ENCODE data around the gene TAPBP. TPM values are rescaled to one million over a fixed set of nuclear protein-coding genes. Genes with fewer than 3 reads are reported as not detected.

The TAPBP gene
- total and polyA plus RNA-seq, 9 donors, result 16.0 to 28.4 (median 21.1) TPM

DNA sequence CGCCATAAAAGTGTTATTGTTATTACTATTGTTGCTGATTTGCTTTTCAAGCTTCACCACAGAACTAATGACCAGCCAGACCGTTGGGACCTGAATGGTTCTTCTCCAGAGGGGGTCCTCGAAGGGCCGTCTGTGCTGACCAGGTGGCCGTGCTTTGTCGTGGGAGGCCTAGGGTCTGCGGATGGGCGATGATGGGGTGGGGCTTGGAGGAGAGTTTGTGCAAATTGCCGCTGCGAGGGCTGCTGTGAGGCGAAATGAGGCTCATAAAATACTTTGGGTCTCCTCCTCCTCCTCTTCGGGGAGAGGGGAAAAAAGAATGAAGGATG lies 9.7 kb upstream of the TAPBP start:
- DNase-seq, result no peak
- Histone ChIP-seq H3K27me3 (ENCODE audit: control insufficient read depth, insufficient read depth, low read length) (no peaks in the 10 kb centered on the region), H3K36me3 (ENCODE audit: control insufficient read depth, insufficient read depth, low read length) (peaks cover 30% of the 10 kb centered on the region), H3K9me3 (replicated peaks; ENCODE audit: control insufficient read depth, low read depth, low read length) (no peaks in the 10 kb centered on the region), H3K4me1 (ENCODE audit: control insufficient read depth, insufficient read depth, low read length) (peaks cover 33% of the 10 kb centered on the region), H3K4me3 (ENCODE audit: low read length) (peak overlapping the region; percentile 87), H3K27ac (ENCODE audit: low read length) (peak overlapping the region; percentile 96)
- whole genome bisulfite sequencing (ENCODE audit: insufficient coverage), result 0% methylated on average over 5 of the region's 12 CpGs

DNA sequence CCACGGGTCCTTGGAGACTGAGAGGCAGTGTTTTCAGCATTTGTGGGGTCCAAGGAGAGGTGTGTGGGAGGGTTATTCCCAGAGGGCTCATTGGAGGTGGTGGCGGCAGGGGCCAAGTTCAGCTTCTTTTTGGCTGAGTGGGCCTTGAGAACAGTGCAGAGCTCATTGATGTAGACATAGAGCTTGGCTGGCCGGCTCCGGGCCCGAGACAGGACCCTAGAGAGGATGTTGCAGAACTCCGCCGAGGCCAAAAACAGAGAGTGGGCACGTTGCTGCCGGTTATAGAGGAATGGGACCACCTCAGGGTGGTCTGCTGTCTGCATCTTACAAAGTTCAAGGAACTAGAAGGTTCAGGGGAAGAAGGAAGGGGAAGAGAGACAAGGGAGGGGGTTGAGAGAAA lies 7.3 kb upstream of the TAPBP start:
- no peaks in the 10 kb centered on the region for H3K9me3 ChIP-seq (replicated peaks; ENCODE audit: control insufficient read depth, low read depth, low read length)
- peaks cover 35% of the 10 kb centered on the region for H3K36me3 ChIP-seq (ENCODE audit: control insufficient read depth, insufficient read depth, low read length)
- peak overlapping the region; percentile 87 for H3K4me3 ChIP-seq (ENCODE audit: low read length)
- H3K27ac ChIP-seq (ENCODE audit: low read length), result no peak overlapping the region
- peak; percentile 22 for DNase-seq
- 58% methylated on average over 9 of the region's 9 CpGs for WGBS (ENCODE audit: insufficient coverage)
- peaks cover 48% of the 10 kb centered on the region for H3K4me1 ChIP-seq (ENCODE audit: control insufficient read depth, insufficient read depth, low read length)
- H3K27me3 ChIP-seq (ENCODE audit: control insufficient read depth, insufficient read depth, low read length), result no peaks in the 10 kb centered on the region

DNA sequence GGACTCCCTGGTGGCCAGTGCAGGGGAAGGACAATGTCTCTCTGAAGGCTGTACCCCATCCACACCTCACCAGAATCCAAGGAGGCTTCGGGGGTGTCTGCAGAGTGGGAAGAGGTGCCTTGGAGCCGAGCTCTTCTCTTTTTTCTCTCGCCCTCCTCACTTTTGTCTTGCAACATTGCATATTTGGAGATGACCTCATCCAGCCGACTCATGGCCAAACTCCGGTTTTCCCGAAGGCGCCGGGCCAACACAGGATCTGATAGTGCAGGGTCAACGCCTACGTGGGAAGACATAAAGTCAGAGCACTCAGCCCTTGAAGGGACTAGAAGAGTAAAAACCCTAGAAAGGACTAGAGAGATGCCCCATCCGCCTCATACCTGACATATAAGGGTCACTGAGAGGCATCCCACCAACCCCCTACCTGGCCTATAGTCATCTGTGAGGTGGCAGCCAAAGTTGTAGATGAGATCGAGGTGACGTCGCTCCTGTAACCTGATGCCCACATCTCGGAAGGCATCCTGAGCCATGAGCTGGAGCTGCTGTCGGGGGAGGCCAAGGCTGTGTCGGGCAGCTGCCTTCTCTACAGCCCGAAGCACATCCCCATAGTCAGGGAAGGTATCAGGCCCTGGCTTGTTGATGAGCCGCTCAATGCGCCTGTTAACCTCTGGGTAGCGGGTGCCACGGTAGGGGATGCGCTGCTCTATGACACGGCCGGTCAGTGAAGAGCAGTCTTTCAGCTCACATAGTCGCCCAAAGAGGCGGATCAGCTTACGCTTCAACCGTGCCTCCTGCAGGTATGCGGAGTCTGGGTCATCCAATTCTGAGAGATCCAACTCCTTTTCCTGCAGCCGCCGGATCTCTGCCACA lies 6.7 kb upstream of the TAPBP start:
- Histone ChIP-seq H3K27me3 (ENCODE audit: control insufficient read depth, insufficient read depth, low read length) (no peaks in the 10 kb centered on the region), H3K4me3 (ENCODE audit: low read length) (no peak overlapping the region), H3K27ac (ENCODE audit: low read length) (no peak overlapping the region), H3K9me3 (replicated peaks; ENCODE audit: control insufficient read depth, low read depth, low read length) (no peaks in the 10 kb centered on the region), H3K36me3 (ENCODE audit: control insufficient read depth, insufficient read depth, low read length) (peaks cover 37% of the 10 kb centered on the region), H3K4me1 (ENCODE audit: control insufficient read depth, insufficient read depth, low read length) (peaks cover 50% of the 10 kb centered on the region)
- DNase-seq, result peak; percentile 18
- WGBS (ENCODE audit: insufficient coverage), result 82% methylated on average over 27 of the region's 32 CpGs

DNA sequence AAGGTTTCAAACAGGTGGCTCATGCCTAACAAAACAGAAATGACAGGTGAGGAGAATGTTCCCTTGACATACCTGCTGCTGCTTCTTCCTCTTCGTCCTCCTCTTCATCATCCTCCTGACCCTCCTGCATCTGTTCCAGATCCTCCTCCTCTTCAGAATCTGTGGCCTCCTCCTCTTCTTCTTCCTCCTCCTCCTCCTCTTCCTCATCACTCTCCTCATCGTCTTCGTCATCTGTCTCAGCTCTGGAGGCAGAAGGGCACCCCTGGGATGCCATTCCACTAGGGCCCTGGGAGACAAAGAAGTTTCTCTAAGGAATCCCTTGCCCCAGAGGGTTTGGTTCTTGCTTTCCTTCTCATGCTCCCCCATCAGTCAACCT lies 6.0 kb upstream of the TAPBP start:
- 86% methylated on average over 1 of the region's 3 CpGs for WGBS (ENCODE audit: insufficient coverage)
- no peaks in the 10 kb centered on the region for H3K27me3 ChIP-seq (ENCODE audit: control insufficient read depth, insufficient read depth, low read length)
- H3K4me1 ChIP-seq (ENCODE audit: control insufficient read depth, insufficient read depth, low read length), result peaks cover 54% of the 10 kb centered on the region
- no peaks in the 10 kb centered on the region for H3K9me3 ChIP-seq (replicated peaks; ENCODE audit: control insufficient read depth, low read depth, low read length)
- DNase-seq, result no peak
- no peak overlapping the region for H3K4me3 ChIP-seq (ENCODE audit: low read length)
- no peak overlapping the region for H3K27ac ChIP-seq (ENCODE audit: low read length)
- peaks cover 37% of the 10 kb centered on the region for H3K36me3 ChIP-seq (ENCODE audit: control insufficient read depth, insufficient read depth, low read length)

DNA sequence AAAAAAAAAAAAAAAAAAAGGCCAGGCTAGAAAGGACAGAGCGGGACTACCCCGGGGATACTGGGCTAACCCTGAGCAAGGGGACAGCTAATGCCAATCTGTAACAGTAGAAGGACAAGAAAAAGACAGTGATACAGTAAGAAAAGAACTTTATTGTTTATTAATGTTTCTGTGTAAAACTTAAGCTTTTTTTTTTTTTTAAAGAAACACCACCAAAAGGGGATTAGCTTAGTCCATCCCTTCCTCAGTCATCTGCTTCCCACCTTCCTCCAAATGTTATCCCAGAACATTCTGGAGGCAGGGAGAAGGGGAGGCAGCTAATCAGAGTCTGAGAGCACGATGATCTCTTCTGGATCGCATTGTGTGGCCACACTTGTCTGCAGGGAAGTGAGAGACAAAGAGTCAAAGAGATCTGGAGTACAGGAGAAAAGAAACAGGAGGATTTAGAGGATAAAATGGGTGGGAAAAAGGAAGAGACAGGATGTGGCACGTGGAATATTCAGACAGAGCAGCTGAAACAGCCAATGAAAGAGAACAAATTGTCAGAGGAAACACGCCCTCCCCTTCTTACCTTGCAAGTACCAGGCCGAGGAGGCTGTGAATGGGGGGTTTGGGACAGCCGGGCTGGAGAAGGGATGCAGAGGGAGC lies 4.7 kb upstream of the TAPBP start:
- Histone ChIP-seq H3K27me3 (ENCODE audit: control insufficient read depth, insufficient read depth, low read length) (no peaks in the 10 kb centered on the region), H3K4me1 (ENCODE audit: control insufficient read depth, insufficient read depth, low read length) (peaks cover 55% of the 10 kb centered on the region), H3K27ac (ENCODE audit: low read length) (peak overlapping the region; percentile 93), H3K36me3 (ENCODE audit: control insufficient read depth, insufficient read depth, low read length) (peaks cover 37% of the 10 kb centered on the region), H3K4me3 (ENCODE audit: low read length) (peak overlapping the region; percentile 58), H3K9me3 (replicated peaks; ENCODE audit: control insufficient read depth, low read depth, low read length) (no peaks in the 10 kb centered on the region)
- WGBS (ENCODE audit: insufficient coverage), result 75% methylated on average over 3 of the region's 8 CpGs
- DNase-seq, result peak; percentile 17

DNA sequence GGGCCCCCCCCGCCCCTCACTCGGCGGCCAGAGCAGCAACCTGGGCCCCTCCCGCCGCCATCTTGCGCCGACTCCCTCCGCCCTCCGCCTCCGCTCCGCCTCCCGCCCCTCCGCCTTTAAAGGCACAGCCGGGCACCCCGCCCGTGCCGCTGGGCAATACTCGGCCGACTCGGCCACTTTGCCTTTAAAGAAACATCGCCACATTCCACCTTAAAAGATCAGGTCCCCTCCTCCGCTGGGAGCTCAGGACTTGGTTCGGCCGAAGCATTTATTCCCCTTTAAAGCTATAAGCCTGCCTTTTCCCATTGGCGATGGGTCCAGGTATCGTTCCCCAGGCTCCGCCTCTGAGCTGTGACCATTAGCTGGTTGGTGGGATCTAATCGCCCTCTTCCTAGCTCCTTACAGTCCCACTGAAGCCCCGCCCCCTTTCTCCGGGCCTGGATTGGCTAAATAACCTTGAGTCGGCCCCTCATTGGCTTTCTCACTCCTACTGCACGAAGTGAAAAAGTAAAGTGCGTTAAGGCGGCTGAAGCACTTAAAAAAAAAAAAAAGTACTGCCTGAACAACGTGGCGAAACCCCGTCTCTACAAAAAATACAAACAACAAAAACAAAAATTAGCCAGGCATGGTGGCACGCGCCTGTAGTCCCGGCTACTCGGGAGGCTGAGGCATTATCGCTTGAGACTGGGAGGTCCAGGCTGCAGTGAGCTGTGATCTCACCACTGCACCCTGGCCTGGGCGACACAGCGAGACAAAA lies 4.0 kb upstream of the TAPBP start, which contains the start of gene ZBTB22:
Gene ZBTB22 (minus strand): TSS at position 76 of the 757 bp plus-strand sequence. CDS start 828 bp downstream, outside the sequence.
- Histone ChIP-seq H3K27ac (ENCODE audit: low read length) (peak within 1 kb of the TSS; percentile 93), H3K9me3 (replicated peaks; ENCODE audit: control insufficient read depth, low read depth, low read length) (no peaks in the 10 kb centered on the region), H3K4me1 (ENCODE audit: control insufficient read depth, insufficient read depth, low read length) (peaks cover 58% of the 10 kb centered on the region), H3K36me3 (ENCODE audit: control insufficient read depth, insufficient read depth, low read length) (peaks cover 37% of the 10 kb centered on the region), H3K4me3 (ENCODE audit: low read length) (peak within 1 kb of the TSS; percentile 58), H3K27me3 (ENCODE audit: control insufficient read depth, insufficient read depth, low read length) (no peaks in the 10 kb centered on the region)
- DNase-seq, result peak; percentile 100
- 2% methylated on average over 29 of the region's 44 CpGs for WGBS (ENCODE audit: insufficient coverage)

DNA sequence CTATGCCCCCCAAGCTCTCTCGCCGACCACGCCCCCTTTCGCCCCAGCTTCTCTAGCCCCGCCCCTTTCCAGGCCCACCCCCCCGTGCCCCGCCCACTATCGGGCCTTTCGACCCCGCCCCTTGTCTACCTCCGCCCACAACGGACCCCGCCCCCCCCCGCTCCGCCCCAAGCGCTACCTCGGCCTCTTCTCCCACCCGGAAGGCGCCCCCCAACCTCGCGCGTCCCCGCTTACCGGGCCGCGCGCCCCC lies 3.5 kb upstream of the TAPBP start:
- H3K27ac ChIP-seq (ENCODE audit: low read length), result peak overlapping the region; percentile 93
- H3K4me3 ChIP-seq (ENCODE audit: low read length), result peak overlapping the region; percentile 58
- H3K9me3 ChIP-seq (replicated peaks; ENCODE audit: control insufficient read depth, low read depth, low read length), result no peaks in the 10 kb centered on the region
- peaks cover 37% of the 10 kb centered on the region for H3K36me3 ChIP-seq (ENCODE audit: control insufficient read depth, insufficient read depth, low read length)
- H3K27me3 ChIP-seq (ENCODE audit: control insufficient read depth, insufficient read depth, low read length), result no peaks in the 10 kb centered on the region
- peaks cover 63% of the 10 kb centered on the region for H3K4me1 ChIP-seq (ENCODE audit: control insufficient read depth, insufficient read depth, low read length)
- WGBS (ENCODE audit: insufficient coverage), result 0% methylated on average over 10 of the region's 27 CpGs
- DNase-seq, result no peak

DNA sequence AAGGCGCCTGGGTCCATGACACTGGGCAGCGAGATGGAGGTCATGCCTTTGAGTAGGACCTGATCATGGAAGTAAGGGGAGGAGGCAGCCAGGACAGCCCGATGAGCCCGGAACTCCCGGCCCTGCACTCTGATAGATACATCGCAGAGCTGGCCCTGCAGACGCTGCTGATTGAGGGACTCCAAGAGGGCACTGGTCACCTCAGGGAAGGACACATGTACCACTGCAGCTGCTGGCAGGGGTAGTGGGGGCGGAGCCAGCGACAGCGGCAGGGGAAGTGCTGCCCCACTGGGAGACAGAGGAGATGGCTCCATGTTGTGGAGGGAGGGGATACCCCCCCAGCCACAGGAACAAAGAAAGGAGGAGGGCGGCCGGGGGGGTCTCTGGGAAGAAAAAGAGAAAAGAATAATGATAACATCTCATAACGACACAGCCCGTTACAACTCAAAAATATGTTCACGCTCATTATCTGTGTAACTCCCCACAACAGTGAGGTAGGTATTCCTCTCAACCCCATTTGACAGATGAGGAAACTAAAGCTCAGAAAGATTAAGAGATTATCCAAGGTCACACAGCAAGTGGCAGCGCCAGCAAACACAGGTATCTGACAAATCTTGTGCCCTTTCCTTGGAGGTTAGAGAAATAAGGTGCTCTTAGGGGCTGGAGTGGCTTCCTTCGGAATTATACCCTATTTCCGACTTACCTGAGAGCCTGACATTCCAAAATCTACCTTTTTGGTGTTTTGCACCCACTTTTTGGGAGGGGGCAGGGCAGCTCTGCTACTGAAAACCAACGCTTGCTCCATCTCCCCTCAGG lies 2.9 kb upstream of the TAPBP start:
- H3K27me3 ChIP-seq (ENCODE audit: control insufficient read depth, insufficient read depth, low read length), result no peaks in the 10 kb centered on the region
- DNase-seq, result peak; percentile 37
- 66% methylated on average over 10 of the region's 19 CpGs for WGBS (ENCODE audit: insufficient coverage)
- H3K27ac ChIP-seq (ENCODE audit: low read length), result peak overlapping the region; percentile 93
- peaks cover 63% of the 10 kb centered on the region for H3K4me1 ChIP-seq (ENCODE audit: control insufficient read depth, insufficient read depth, low read length)
- H3K4me3 ChIP-seq (ENCODE audit: low read length), result peak overlapping the region; percentile 58
- no peaks in the 10 kb centered on the region for H3K9me3 ChIP-seq (replicated peaks; ENCODE audit: control insufficient read depth, low read depth, low read length)
- peaks cover 41% of the 10 kb centered on the region for H3K36me3 ChIP-seq (ENCODE audit: control insufficient read depth, insufficient read depth, low read length)

DNA sequence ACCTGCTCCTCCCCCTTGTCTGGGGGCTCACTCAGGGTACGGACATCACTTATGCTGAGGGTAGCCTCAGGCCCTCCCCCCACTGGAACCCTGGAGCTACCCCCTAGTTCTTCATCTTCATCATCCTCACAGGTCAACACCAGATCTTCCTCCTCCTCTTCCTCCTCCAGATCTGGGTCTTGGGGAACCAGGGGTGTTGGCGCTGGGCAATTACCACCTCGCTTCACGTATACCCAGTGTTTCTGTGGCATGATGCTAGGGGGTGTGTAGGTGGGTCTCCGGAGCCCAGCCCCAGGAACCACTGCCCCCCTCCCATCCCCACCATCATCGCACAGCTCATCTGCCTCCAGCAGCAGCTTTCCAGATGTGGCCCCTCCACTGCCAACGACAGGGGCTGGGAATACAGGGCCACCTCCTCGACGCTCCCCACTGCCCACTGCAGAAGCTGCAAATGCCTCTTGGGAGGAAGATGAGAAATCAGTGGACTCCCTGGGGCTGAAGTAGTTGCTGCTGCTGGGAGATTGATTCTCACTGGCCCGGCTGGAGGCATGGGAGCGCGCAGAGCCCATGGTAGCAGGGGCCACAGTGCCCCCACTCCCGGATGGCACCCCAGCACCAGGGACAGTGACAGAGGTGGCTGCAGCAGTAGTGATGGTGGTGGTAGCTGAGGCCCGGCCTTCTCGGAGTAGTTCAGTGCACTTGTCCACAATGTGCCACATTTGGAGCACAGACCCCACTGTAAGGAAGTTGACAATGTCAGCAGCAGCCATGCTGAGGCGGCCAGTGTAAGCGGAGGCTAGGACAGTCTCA lies 2.1 kb upstream of the TAPBP start:
- H3K9me3 ChIP-seq (replicated peaks; ENCODE audit: control insufficient read depth, low read depth, low read length), result no peaks in the 10 kb centered on the region
- H3K4me3 ChIP-seq (ENCODE audit: low read length), result no peak overlapping the region
- H3K27ac ChIP-seq (ENCODE audit: low read length), result no peak overlapping the region
- DNase-seq, result no peak
- peaks cover 35% of the 10 kb centered on the region for H3K36me3 ChIP-seq (ENCODE audit: control insufficient read depth, insufficient read depth, low read length)
- WGBS (ENCODE audit: insufficient coverage), result 88% methylated on average over 9 of the region's 17 CpGs
- H3K4me1 ChIP-seq (ENCODE audit: control insufficient read depth, insufficient read depth, low read length), result peaks cover 55% of the 10 kb centered on the region
- H3K27me3 ChIP-seq (ENCODE audit: control insufficient read depth, insufficient read depth, low read length), result no peaks in the 10 kb centered on the region

Measured in muscle of leg (tissue), 11 donors.